SK-N-SH treated with all-trans-retinoic acid at 6 μM for 48 hours (cell line): Measurements from ENCODE around the gene B3GLCT.
A peak's percentile ranks its signal among the peaks of the same experiment; 100 is the strongest.

Source experiments
- ARNTL ChIP-seq: fragments of 450-650 bp; formaldehyde crosslinking; IDR thresholded peaks from 2 replicates; pipeline ENCODE4 v1.5.0; 2020; ENCODE audit warnings: low read depth, mild to moderate bottlenecking, moderate library complexity, borderline replicate concordance
- BACH2 ChIP-seq: fragments of 250-450 bp; sonication (Bioruptor Pico); IDR thresholded peaks from 2 replicates; pipeline ENCODE4 v1.9.0; 2021; ENCODE audit warnings: mild to moderate bottlenecking, borderline replicate concordance
- CREB5 ChIP-seq: fragments of 250-450 bp; sonication (Bioruptor Pico); IDR thresholded peaks from 2 replicates; pipeline ENCODE4 v1.5.1; 2020; ENCODE audit warnings: low read depth, mild to moderate bottlenecking, moderate library complexity
- CSRNP3 ChIP-seq: fragments of 250-450 bp; sonication (Bioruptor Pico); IDR thresholded peaks from 2 replicates; pipeline ENCODE4 v1.5.1; 2021; ENCODE audit warnings: mild to moderate bottlenecking, moderate library complexity
- ISL1 ChIP-seq: fragments of 250-450 bp; sonication (Bioruptor Pico); IDR thresholded peaks from 2 replicates; pipeline ENCODE4 v2.1.2; 2022; ENCODE audit warnings: mild to moderate bottlenecking, moderate library complexity
- OSR1 ChIP-seq: fragments of 250-450 bp; sonication (Bioruptor Pico); IDR thresholded peaks from 2 replicates; pipeline ENCODE4 v1.8.0; 2022; ENCODE audit warnings: moderate library complexity, mild to moderate bottlenecking, inconsistent platforms
- TCF4 ChIP-seq: fragments of 250-450 bp; sonication (Bioruptor Pico); IDR thresholded peaks from 2 replicates; pipeline ENCODE4 v1.8.0; 2021; ENCODE audit warnings: mild to moderate bottlenecking, moderate library complexity, borderline replicate concordance
- ZFP30 ChIP-seq: fragments of 450-650 bp; formaldehyde crosslinking; IDR thresholded peaks from 2 replicates; pipeline ENCODE4 v1.5.0; 2022; ENCODE audit warnings: mild to moderate bottlenecking, moderate library complexity
- ZNF8 ChIP-seq: fragments of 450-650 bp; formaldehyde crosslinking; IDR thresholded peaks from 2 replicates; pipeline ENCODE4 v1.5.0; 2020; ENCODE audit warnings: mild to moderate bottlenecking, moderate library complexity

GRCh38 chr13:31172535-31172934 lies 27.2 kb upstream of the B3GLCT start:
- peak; percentile 54; the same call in 1 of the 2 replicates for TF ChIP-seq ISL1
- TF ChIP-seq BACH2 (CRISPR knock-in tag): no peak
- no peak for TF ChIP-seq TCF4
- TF ChIP-seq ZFP30 (CRISPR knock-in tag): no peak
- TF ChIP-seq OSR1 (CRISPR knock-in tag): no peak
- TF ChIP-seq CREB5: peak; percentile 6; the same call in 1 of the 2 replicates
- no peak for TF ChIP-seq ARNTL (CRISPR knock-in tag)
- no peak for TF ChIP-seq CSRNP3 (CRISPR knock-in tag)
- TF ChIP-seq ZNF8 (CRISPR knock-in tag): no peak
